Fibroblast of gingiva (primary cell): ENCODE data around the gene NCS1.
A peak's percentile ranks its signal among the peaks of the same experiment; 100 is the strongest.

ENCODE experiments used
- DNase-seq: peaks from one replicate; pipeline ENCODE4 v3.0.0-alpha.2; 2011; ENCODE audit warnings: low read depth

Gene NCS1

GRCh38 chr9:130213911-130214761 is 41.9 kb downstream of the NCS1 start:
- DNase-seq, result no peak

GRCh38 chr9:130214776-130215340 is 42.7 kb downstream of the NCS1 start:
- DNase-seq, result no peak

- DNase-seq, result peak; percentile 35
These were observed 43.3 kb downstream of the NCS1 start for GRCh38 chr9:130215341-130216119.

GRCh38 chr9:130217838-130218237 is 45.6 kb downstream of the NCS1 start:
- no peak for DNase-seq

DNA sequence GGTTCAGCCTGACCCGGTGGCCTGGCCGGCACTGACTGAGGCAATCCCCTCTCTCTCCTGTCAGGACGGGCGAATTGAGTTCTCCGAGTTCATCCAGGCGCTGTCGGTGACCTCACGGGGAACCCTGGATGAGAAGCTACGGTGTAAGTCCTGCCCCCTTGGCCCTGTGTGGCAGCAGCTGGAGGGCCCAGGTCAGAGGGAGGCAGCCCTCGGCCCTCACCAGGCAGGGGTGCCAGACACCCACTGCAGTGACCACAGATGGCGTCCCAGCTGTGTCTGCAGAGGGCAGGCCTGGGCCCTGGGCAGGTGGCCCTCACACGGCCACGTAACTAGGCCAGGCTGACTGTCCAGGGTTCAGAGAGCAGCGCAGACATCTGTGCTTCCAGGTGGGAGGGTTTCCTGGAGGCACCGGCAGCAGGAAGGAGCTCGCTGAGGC is 47.5 kb downstream of the NCS1 start:
- no peak for DNase-seq

- peak; percentile 32 for DNase-seq
These were observed 48.1 kb downstream of the NCS1 start for GRCh38 chr9:130220352-130220751.

GRCh38 chr9:130222833-130223232 is 50.6 kb downstream of the NCS1 start:
- no peak for DNase-seq

DNA sequence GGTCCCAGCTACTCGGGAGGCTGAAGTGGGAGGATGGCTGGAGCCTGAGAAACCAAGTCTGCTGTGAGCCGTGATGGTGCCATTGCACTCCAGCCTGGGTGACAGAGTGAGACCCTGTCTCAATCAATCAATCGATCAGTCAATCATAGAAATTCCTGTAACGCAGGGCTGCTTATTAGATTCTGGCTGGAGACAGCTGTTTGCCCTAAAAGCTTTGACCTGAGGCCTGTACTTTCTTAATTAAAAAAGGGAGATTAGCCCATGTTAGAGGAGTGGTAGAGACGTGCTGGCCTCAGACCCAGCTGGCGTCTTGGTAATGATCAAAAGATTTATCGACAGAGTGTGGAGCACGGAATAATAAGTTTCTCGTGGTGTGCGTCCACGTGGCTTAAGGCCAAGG is 52.9 kb downstream of the NCS1 start:
- no peak for DNase-seq

- DNase-seq, result no peak
These were observed 53.4 kb downstream of the NCS1 start for GRCh38 chr9:130225586-130225985.

- DNase-seq, result no peak
These were observed 53.9 kb downstream of the NCS1 start for GRCh38 chr9:130226112-130226511.

GRCh38 chr9:130227833-130228232 is 55.6 kb downstream of the NCS1 start:
- no peak for DNase-seq

- no peak for DNase-seq
These were observed 57.6 kb downstream of the NCS1 start for GRCh38 chr9:130229759-130230158.

DNA sequence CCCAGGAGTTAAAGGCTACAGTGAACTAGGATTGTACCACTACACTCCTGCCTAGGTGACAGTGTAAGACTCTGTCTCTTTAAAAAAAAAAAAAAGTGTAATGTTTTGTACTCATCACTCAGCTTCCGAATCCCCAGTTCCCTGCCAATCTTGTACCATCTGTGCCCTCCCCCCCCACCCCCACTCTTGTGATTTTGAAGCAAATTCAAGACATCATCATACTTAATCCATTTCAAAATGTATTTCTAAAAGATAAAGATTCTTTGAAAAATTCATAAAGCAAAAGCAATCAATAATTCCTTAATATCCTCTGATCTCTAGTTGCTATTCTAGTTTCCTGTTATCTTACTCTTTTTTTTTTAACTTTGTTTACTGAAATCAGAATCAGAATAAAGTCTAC is 58.4 kb downstream of the NCS1 start:
- no peak for DNase-seq

GRCh38 chr9:130232899-130233586 is 60.8 kb downstream of the NCS1 start:
- no peak for DNase-seq

DNA sequence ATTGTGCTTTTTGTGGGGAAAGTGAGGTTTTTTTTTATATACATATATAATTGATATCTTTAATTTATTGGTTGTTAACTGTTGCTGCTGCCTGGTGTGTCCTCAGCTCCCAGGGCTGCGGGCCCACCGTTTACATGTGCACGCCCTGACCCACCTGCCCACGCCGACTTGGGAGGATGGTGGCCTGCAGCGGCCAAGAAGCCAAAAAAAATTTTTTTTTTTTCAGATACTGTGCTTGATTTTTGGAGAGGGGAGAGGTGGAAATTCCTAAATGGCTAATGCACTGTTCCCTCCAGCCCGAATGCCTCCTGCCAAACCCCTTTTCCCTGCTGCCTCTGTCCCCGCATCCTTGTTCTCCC is 61.4 kb downstream of the NCS1 start:
- no peak for DNase-seq

DNA sequence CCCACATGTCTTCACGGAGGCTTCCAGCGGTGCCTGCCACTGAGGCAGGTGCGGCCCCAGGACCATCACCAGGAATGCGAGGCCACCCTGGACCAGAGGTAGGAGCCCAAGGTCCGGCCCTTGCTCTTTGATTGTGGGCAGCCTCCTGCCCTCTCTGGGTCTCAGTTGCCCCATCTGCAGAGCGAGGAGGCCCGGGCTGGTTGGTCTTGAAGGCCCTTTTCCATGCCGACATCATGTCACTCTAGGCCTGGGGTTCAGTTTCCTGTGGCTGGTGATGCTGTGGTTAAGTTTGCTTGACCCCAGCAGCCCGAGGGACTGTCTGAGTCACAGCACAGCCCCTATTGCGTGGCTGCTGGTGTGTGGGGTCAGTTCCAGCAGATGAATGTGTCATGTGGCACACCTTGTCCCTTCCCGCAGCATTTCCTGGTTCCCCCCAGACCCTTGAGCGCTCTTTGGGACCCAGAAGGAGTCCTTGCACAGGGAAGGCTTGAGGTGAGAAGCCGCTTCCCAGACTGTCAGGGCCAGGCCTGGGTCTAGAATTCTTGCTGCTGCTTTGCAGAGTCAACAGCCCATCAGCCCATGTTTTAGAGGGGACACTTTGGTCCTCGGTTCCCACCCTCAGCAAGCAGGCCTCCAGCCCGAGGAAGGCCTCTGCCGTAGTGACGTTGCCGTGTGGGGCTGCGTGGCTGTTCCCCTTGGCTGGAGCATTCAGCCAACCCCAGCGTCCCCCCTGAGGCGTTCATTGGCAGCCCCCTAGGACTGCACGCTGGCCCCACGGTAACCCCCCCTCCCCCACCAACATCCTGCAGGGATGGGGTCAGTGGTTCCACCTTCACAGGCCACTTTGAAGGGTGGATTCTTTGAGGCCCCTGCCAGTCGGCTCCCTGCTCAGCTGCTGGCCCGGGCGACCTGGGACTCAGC is 62.4 kb downstream of the NCS1 start:
- peak; percentile 22 for DNase-seq

DNA sequence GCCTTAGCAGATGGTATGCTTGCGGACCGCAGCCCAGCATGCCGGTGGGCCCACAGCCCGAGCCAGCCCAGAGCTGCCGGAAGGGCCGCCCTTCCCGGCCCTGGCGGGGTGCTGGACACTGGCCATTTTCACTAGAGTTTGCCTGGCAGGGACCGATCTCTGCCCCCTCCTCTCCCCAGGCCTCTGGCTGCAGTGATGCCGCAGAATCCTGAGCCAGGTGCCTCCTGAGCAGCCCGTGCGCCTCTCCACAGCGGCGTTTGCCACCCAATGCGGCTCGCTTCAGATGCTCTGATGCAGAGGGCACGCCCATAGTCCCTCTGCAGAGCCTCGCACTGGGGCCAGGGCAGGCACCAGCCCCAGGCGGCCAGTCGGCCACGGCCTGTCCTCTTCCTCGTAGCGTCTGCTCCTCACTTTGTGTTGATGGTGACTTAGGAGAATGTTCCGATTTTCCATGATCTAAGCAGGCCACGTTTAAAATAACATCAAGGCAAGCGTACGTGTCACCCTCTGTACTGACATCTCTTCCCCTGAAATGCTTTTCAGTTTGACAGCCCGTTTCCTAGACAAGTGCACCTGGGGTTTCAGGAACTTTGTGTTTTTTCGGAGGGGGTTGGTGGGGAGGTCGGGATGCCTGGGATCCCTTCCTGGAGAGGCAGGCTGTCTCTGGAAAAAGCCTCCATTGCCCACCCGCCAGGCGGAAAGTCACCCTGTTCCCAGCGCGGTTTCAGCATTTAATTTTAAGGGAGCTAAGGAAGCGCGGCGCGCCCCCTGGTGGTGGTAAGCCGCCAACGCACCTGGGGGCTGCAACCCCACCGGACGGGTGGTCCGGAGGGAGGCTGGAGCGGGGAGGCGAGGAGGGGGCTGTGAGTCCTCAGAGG is 63.6 kb downstream of the NCS1 start:
- peak; percentile 47 for DNase-seq

DNA sequence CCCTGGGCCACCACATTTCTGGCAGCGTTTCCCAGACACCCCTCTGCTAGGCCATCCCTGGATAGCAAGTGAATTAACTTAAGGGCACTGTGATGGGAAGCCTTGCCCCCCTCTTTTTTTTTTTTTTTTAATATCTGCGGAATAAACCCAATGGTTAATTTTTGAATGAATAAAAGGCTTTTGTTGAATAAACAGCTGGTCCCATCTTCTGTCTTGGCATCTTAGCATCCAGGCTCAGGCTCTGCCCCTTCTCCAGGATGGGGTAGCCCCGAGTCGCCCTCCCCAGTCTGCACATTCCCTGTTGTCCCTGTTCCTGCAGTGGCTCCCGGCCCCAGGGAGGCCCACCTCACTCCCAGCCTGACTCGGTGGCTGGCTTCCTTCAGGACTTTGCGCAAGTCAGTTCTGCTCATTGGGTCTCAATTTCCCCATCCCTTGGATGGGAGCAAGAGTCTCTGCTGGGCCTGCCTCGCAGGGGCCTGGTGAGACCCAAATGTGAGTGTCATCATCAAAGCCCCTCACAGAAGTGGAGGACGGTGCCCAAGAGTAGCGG is 64.3 kb downstream of the NCS1 start:
- no peak for DNase-seq

DNA sequence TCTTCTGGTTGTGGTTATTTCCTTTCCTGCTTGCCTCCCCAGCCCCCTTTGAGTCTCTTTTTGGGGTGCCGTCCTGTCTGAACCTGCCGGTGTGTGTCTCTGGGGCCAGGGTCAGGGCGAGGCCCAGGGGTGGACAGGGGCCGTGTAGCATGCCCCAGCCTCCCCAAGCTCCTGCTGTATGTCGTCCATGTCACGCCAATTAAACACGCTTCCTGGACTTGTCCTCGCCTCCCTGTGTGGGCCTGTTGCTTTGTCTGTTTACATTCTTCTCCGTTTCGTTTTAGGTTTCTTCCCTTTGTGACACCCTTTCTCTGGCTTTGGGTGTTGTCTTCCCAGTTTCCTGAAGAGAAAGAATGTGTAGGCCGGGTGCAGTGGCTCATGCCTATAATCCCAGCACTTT is 64.9 kb downstream of the NCS1 start:
- peak; percentile 39 for DNase-seq
